HepG2 (cell line): ENCODE measurements around the gene ECHS1. TPM values are rescaled to one million over a fixed set of nuclear protein-coding genes. Genes with fewer than 3 reads are reported as not detected.

Experiments used
- ATAC-seq: fragments of 200-7000 bp; cut with Tn5 transposase; 3 replicates; pipeline ENCODE4 v1.9.1; 2020; ENCODE audit warnings: mild to moderate bottlenecking, moderate library complexity
- BruUV-seq: library from RNA; stranded (reverse); fragments of 400-500 nt; replicated peaks from 2 replicates; lab custom pipeline; 2021; lab: Mats Ljungman, UMichigan
- CTCF ChIA-PET: fragments of 300-600 bp; formaldehyde crosslinking; extraction: SDS; loops from one replicate; lab custom pipeline; 2021; ENCODE audit warnings: low total read pairs, inconsistent platforms, low intra/inter-chr PET ratio; lab: Yijun Ruan, JAX
- POLR2A ChIA-PET: fragments of 350-600 bp; sonication (Branson Sonifier 250); formaldehyde crosslinking; loops from one replicate; lab custom pipeline; 2020; ENCODE audit warnings: antibody characterized with exemption, inconsistent platforms; lab: Yijun Ruan, JAX
- DNase-seq: peaks from one replicate; pipeline ENCODE4 v3.0.0-alpha.2; 2015; ENCODE audit warnings: low spot score
- FAIRE-seq: peaks from 3 replicates; lab custom pipeline; 2011; peaks lifted over from hg19 to GRCh38; lab: Jason Lieb, UNC
- H2AFZ ChIP-seq: one replicate; pipeline ENCODE4 v1.6.1; 2011; ENCODE audit warnings: low read length, inconsistent platforms
- H3K27ac ChIP-seq: fragments of 300-600 bp; 3 replicates; pipeline ENCODE4 v1.8.0; 2011; ENCODE audit warnings: mixed run types, mild to moderate bottlenecking, mixed read lengths, low read length, inconsistent platforms; ENCODE audit not compliant: insufficient read depth; ENCODE audit errors: extremely low read length
- H3K27me3 ChIP-seq, 2 experiments: fragments of 200-600 bp in 1 of 2; 2 replicates in 1 of 2; 3 replicates in 1 of 2; pipeline versions ENCODE4 v1.6.0 to v1.8.0; 2011; ENCODE audit warnings: low read length in 2 of 2, mild to moderate bottlenecking in 2 of 2, moderate library complexity in 2 of 2, inconsistent platforms in 1 of 2; ENCODE audit not compliant: insufficient read depth in 2 of 2, control insufficient read depth in 1 of 2
- H3K36me3 ChIP-seq, 2 experiments: fragments of 200-600 bp in 1 of 2; replicated peaks in 1 of 2; 2 replicates in 1 of 2; 3 replicates in 1 of 2; pipeline versions ENCODE4 v1.5.1 to v1.8.0; 2011; ENCODE audit warnings: low read length in 2 of 2, inconsistent platforms in 1 of 2; ENCODE audit not compliant: insufficient read depth in 2 of 2, control insufficient read depth in 1 of 2
- H3K4me1 ChIP-seq: 2 replicates; pipeline ENCODE4 v1.5.1; 2012; ENCODE audit warnings: low read length, inconsistent platforms; ENCODE audit not compliant: insufficient read depth
- H3K4me2 ChIP-seq: 2 replicates; pipeline ENCODE4 v1.6.0; 2011; ENCODE audit warnings: low read depth, low read length, inconsistent platforms
- H3K4me3 ChIP-seq, 3 experiments: fragments of 200-600 bp in 1 of 3; sonication (generic), shearing (Covaris generic) in 1 of 3; replicated peaks in 1 of 3; 2 replicates each; pipeline ENCODE4 v1.5.1; 2011 to 2016; ENCODE audit warnings: low read length in 3 of 3, inconsistent platforms in 2 of 3, low read depth in 2 of 3, mild to moderate bottlenecking in 2 of 3, control low read depth in 1 of 3, mixed read lengths in 1 of 3; ENCODE audit not compliant: insufficient read depth in 1 of 3
- H3K79me2 ChIP-seq: one replicate; pipeline ENCODE4 v1.6.1; 2011; ENCODE audit warnings: low read length, inconsistent platforms; ENCODE audit not compliant: insufficient read depth
- H3K9ac ChIP-seq: 2 replicates; pipeline ENCODE4 v1.6.0; 2011; ENCODE audit warnings: mild to moderate bottlenecking, low read depth, low read length, inconsistent platforms; ENCODE audit not compliant: insufficient read depth
- H3K9me3 ChIP-seq: 2 replicates; pipeline ENCODE4 v1.5.1; 2012; ENCODE audit warnings: mild to moderate bottlenecking, low read length
- H4K20me1 ChIP-seq: 2 replicates; pipeline ENCODE4 v1.6.0; 2011; ENCODE audit warnings: inconsistent platforms, mild to moderate bottlenecking, low read length, moderate library complexity; ENCODE audit not compliant: insufficient read depth
- CEBPB ChIP-seq: IDR thresholded peaks from 2 replicates; pipeline ENCODE4 v1.6.1; 2011; ENCODE audit warnings: low read depth, low read length, improper control_type of control experiment, borderline replicate concordance
- CHCHD3 ChIP-seq: sonication (generic); formaldehyde crosslinking; IDR thresholded peaks from 2 replicates; pipeline ENCODE4 v1.8.0; 2022; ENCODE audit warnings: mild to moderate bottlenecking, missing genetic modification reagents, moderate library complexity
- KAT2B ChIP-seq: fragments of 150-350 bp; IDR thresholded peaks from 2 replicates; pipeline ENCODE4 v1.6.1; 2014; ENCODE audit warnings: low read depth, low read length, borderline replicate concordance
- KDM1A ChIP-seq: IDR thresholded peaks from 2 replicates; pipeline ENCODE4 v1.6.1; 2016; ENCODE audit warnings: missing compliant biosample characterization
- MIER3 ChIP-seq: IDR thresholded peaks from 2 replicates; pipeline ENCODE4 v1.6.1; 2016; ENCODE audit warnings: missing compliant biosample characterization, borderline replicate concordance
- STAG1 ChIP-seq: sonication (generic); formaldehyde crosslinking; IDR thresholded peaks from 2 replicates; pipeline ENCODE4 v1.4.0; 2020; ENCODE audit warnings: missing genetic modification reagents
- TEAD3 ChIP-seq: optimal IDR thresholded peaks from 2 replicates; pipeline ENCODE3; 2016; ENCODE audit warnings: borderline replicate concordance
- ZBTB3 ChIP-seq: sonication (generic); formaldehyde crosslinking; IDR thresholded peaks from 2 replicates; pipeline ENCODE4 v1.4.0; 2020; ENCODE audit warnings: low read depth, mild to moderate bottlenecking, moderate library complexity, missing genetic modification reagents, borderline replicate concordance
- ZNF34 ChIP-seq: sonication (generic); formaldehyde crosslinking; IDR thresholded peaks from 2 replicates; pipeline ENCODE4 v1.4.0; 2020; ENCODE audit warnings: mild to moderate bottlenecking, missing genetic modification reagents, borderline replicate concordance
- ZNF468 ChIP-seq: sonication (generic); formaldehyde crosslinking; IDR thresholded peaks from 2 replicates; pipeline ENCODE4 v1.8.0; 2022; ENCODE audit warnings: mild to moderate bottlenecking, moderate library complexity, missing genetic modification reagents
- ZNF563 ChIP-seq: sonication (generic); formaldehyde crosslinking; IDR thresholded peaks from 2 replicates; pipeline ENCODE4 v1.8.0; 2022; ENCODE audit warnings: mild to moderate bottlenecking, moderate library complexity, missing genetic modification reagents
- WGBS: methylation state at CpG from one replicate; pipeline ENCODE4 v1.1.6; 2017; ENCODE audit warnings: low lambda C conversion rate; 5-methylcytosine and 5-hydroxymethylcytosine counted together
- in situ Hi-C: cut with HindIII; loops from 2 replicates; pipeline ENCODE4 v1.10.0; 2017; ENCODE audit warnings: low pct_unique_long_range_greater_than_20kb; ENCODE audit not compliant: extremely low pct_ligation_motif_present
- intact Hi-C: fragments of 100-400 bp; cut with micrococcal nuclease; formaldehyde crosslinking; loops from one replicate; pipeline ENCODE4 v1.10.0; 2022; ENCODE audit not compliant: unreplicated experiment
- polyA plus RNA-seq, 8 experiments: library from polyadenylated mRNA; depleted of rRNA in 3 of 8; stranded (reverse) in 7 of 8; unstranded in 1 of 8; fragments of >200 nt; fragmentation: Illumina TruSeq in 4 of 8; extraction: Trizol in 4 of 8; gene quantifications; 2 replicates each; pipeline versions ENCODE4 v1.2.1 to v1.2.3, GENCODE V29; 2011 to 2016; ENCODE audit warnings: low read depth in 4 of 8, missing spikeins in 1 of 8, mixed read lengths in 1 of 8; ENCODE audit not compliant: insufficient read depth in 1 of 8
- total RNA-seq, 5 experiments: library from RNA; depleted of rRNA; stranded (reverse); fragments of >200 nt; fragmentation: Illumina TruSeq; extraction: Trizol; gene quantifications; 2 replicates each; pipeline ENCODE4 v1.2.3, GENCODE V29; 2016; ENCODE audit warnings: low read depth in 1 of 5

Gene ECHS1
- total and polyA plus RNA-seq, 2 of the 13 experiments (the other 11 are each of a cell fraction or from before 2014, with no cell fraction given) = 32.7 to 195 TPM

DNA sequence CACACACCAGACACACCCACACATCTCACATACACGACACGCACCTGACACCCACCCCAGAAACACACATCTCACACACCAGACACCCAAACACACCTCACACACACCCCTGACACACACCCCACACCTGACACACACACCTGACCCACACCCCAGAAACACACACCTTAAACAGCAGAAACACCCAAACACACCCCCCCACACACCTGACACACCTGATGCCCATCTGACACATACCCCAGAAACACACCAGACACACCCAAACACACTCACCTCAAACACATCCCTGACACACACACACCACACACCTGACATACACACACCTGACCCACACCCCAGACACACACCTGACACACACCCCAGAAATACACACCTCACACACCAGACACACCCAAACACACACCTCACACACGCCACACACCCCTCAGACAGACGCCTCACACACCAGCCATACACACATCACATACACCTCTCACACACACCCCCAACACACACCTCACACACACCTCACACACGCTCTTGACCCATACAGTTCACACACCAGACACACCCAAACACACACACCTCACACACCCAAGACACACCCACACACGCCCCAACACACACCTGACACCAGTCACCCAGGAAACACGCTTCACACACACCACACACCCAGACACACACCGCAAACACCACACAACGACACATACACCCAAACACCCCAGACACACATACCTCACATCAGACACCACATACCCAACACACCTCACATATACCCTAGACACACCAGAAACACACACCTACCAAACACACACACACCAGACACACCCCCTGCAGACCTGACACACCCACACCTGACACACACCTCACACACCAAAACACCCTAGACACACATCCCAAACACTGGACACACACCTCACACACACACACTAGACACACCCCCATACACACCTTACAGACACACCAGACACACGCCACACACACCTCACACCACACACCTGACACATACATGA, 34.8 kb downstream of the ECHS1 start:
- H3K4me2 ChIP-seq = no peak overlapping the region
- H3K4me3 ChIP-seq = no peak overlapping the region
- no peaks in the 10 kb centered on the region for H4K20me1 ChIP-seq
- H3K9me3 ChIP-seq = no peaks in the 10 kb centered on the region
- no peak for DNase-seq
- ChIA-PET POLR2A (interaction anchor here (2.2 kb wide), 1 partner anchor 9 kb away, joined by 8 read pairs; the partner anchor contains the start of gene PRAP1), CTCF (no interaction called here)
- no peaks in the 10 kb centered on the region for H3K79me2 ChIP-seq
- 61% methylated on average over 10 of the region's 10 CpGs for WGBS
- H3K4me1 ChIP-seq = peaks cover 30% of the 10 kb centered on the region
- peaks cover 4 to 45% of the 10 kb centered on the region in 2 experiments; a peak in 4 of 5 replicates for H3K27me3 ChIP-seq
- TF ChIP-seq CHCHD3 (no peak), ZNF563 (CRISPR knock-in tag) (no peak), ZNF468 (CRISPR knock-in tag) (no peak), TEAD3 (CRISPR knock-in tag) (no peak), STAG1 (CRISPR knock-in tag) (no peak), MIER3 (CRISPR knock-in tag) (no peak), KDM1A (CRISPR knock-in tag) (no peak), ZBTB3 (no peak), KAT2B (no peak), ZNF34 (CRISPR knock-in tag) (no peak), CEBPB (no peak)
- TF ChIP-seq, all 625 proteins: peak for 0
- Histone ChIP-seq H2AFZ (no peak overlapping the region), H3K9ac (no peak overlapping the region), H3K27ac (no peak overlapping the region), H3K36me3 (no peaks in the 10 kb centered on the region)
- no peak for FAIRE-seq
- in situ Hi-C loops = no loop called here
- BruUV-seq = no TSS peak
- ATAC-seq = no peak
- intact Hi-C loops = no loop called here
